ENCODE measurements around the gene SERTAD1. TPM values are rescaled to one million over a fixed set of nuclear protein-coding genes. Genes with fewer than 3 reads are reported as not detected.
A peak's percentile ranks its signal among the peaks of the same experiment; 100 is the strongest.
"Not testable (repeated sequence)": the region's sequence is repeated elsewhere in the genome, so short reads cannot be mapped to it uniquely, and the experiment has no call there.

The SERTAD1 gene
- polyA plus RNA-seq, 4 donors = 7.8 to 10.3 (median 8.4) TPM

GRCh38 chr19:40453151-40453735 lies 27.5 kb upstream of the SERTAD1 start:
- DNase-seq (ENCODE audit: low read depth in 4 of 4, low spot score in 3 of 4) = no peak

- no peak for DNase-seq (ENCODE audit: low read depth in 4 of 4, low spot score in 3 of 4)
Observed at GRCh38 chr19:40452016-40452415, 26.2 kb upstream of the SERTAD1 start.

GRCh38 chr19:40450664-40451063 lies 24.9 kb upstream of the SERTAD1 start:
- no peak for DNase-seq (ENCODE audit: low read depth in 4 of 4, low spot score in 3 of 4)

DNA sequence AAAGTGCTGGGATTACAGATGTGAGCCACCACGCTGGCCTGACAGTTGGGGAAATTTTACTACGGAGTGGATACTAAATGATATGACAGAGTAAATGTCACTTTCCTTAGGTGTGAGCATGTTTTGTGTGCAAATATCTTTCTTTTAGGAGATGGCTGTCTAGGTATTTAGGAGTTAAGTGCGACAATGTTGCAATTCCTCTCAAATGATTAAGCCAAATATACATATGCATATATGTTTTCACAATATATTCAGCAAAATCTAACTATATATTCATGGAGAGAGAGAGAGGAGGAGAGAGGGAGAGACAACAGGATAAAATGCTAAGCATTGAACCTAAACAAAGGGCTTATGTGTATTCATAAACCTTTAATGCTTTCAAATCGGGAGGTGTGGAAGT lies 23.7 kb upstream of the SERTAD1 start:
- no peak for DNase-seq (ENCODE audit: low read depth in 4 of 4, low spot score in 3 of 4)

GRCh38 chr19:40446263-40446784 lies 20.5 kb upstream of the SERTAD1 start:
- no peak for DNase-seq (ENCODE audit: low read depth in 4 of 4, low spot score in 3 of 4)

GRCh38 chr19:40445780-40446262 lies 20.0 kb upstream of the SERTAD1 start:
- DNase-seq (ENCODE audit: low read depth in 4 of 4, low spot score in 3 of 4) = peak in 1 of 4 donors; percentile 58

- DNase-seq (ENCODE audit: low read depth in 4 of 4, low spot score in 3 of 4) = no peak
Observed at GRCh38 chr19:40444825-40445312, 19.1 kb upstream of the SERTAD1 start.

- DNase-seq (ENCODE audit: low read depth in 4 of 4, low spot score in 3 of 4) = peak; percentile 93 to 98 (median 94)
Observed at GRCh38 chr19:40444000-40444824, 18.4 kb upstream of the SERTAD1 start, which contains the start of gene SERTAD3. TSS of gene SERTAD3 (minus strand) at chr19:40444335. CDS start at chr19:40442080, 2,255 bp downstream.

- peak; percentile 97 to 100 (median 100) for DNase-seq (ENCODE audit: low read depth in 4 of 4, low spot score in 3 of 4)
Observed at GRCh38 chr19:40443131-40443999, 17.6 kb upstream of the SERTAD1 start.

DNA sequence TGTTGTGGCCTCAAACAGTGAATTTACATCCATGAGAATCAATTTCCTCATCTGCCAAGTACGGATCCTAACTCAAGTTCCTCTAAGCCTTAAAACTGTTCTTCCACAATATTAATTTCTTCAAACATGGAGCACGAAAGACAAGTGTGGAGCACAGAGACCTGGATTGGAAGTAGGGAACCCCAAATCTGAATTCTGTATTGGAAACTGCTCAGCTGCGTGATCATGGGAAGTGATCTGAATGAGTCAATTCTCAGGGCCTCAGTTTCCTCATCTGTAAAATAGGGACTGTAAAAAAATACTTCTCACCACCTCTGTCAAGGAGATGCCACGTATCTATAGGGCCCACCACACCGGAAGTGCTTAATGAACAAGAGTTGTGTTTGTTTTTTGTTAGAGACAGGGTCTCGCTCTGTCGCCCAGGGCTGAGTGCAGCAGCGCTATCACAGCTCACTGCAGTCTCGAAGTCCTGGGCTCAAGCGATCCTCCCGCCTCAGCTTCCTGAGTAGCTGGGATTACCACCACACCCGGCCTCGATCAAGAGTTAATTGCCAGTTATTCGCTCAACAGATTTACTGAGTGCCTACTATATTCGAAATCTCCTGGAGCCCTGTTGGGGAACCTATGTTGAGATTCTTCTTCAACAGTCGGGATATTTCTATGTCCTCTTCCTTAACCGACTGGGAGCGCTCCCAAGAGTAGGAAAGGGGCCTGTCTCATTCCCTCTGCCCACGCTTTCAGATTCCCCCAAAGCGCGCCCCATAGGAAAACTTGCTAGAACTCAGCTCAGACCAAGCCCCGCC lies 16.7 kb upstream of the SERTAD1 start:
- DNase-seq (ENCODE audit: low read depth in 4 of 4, low spot score in 3 of 4) = no peak

GRCh38 chr19:40441719-40442253 lies 16.0 kb upstream of the SERTAD1 start:
- DNase-seq (ENCODE audit: low read depth in 4 of 4, low spot score in 3 of 4) = no peak

- no peak for DNase-seq (ENCODE audit: low read depth in 4 of 4, low spot score in 3 of 4)
Observed at GRCh38 chr19:40438284-40438683, 12.5 kb upstream of the SERTAD1 start.

DNA sequence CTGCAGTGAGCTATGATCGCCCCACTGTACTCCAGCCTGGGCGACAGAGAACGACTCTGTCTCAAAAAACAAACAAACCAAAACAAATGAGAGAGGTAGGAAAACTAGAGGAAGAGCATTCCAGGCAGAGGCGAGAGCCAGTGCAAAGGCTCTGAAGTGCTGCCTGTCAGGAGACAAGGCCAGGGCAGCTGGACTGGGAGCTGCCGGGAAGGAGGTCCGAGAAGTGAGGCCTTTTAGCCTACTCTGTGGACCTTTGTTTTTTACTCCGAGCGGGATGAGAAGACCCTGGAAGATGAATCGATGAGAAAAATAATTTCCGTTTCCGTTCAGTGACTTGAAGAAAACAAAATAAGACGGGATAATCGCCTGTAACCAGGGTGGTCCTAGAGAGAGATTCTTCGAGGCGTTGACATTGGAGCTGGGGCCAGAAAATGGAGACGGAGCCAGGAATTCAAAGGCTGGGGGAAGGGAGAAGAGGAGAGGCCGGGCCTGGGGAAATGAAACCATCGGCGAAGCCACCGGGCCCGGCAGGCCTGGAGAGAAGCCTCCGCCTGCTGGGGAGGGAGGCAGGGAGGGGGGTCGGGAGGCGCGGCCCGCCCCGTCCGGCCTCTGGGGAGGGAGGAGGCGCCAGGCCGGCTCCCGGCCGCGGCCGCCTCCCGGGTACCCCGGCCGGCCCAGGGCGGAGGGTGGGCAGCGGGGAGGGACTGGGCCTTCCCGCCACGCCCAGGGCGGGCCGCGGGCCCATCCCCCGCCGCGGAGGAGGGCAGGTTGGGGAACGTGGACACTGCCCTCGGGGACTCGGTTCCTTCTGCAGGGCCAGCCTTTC lies 7.8 kb upstream of the SERTAD1 start:
- DNase-seq (ENCODE audit: low read depth in 4 of 4, low spot score in 3 of 4) = peak; percentile 75 to 89 (median 87)

DNA sequence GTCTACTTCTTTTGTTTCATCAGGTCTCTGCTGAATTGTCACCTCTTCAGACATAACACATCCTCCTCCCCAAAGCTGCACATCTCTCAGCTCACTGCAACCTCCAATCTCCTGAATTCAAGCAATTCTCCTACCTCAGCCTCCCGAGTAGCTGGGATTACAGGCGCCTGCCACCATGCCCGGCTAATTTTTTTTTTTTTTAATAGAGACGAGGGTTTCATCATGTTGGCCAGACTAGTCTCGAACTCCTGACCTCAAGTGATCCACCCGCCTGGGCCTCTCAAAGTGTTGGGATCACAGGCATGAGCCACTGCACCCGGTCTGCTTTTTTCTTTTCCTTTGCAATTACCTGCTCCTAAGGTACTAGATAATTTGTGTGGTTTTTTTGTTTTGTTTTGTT lies 7.0 kb upstream of the SERTAD1 start:
- DNase-seq (ENCODE audit: low read depth in 4 of 4, low spot score in 3 of 4) = not testable (repeated sequence)

GRCh38 chr19:40431698-40432097 lies 5.9 kb upstream of the SERTAD1 start:
- DNase-seq (ENCODE audit: low read depth in 4 of 4, low spot score in 3 of 4) = no peak

GRCh38 chr19:40430242-40430641 lies 4.5 kb upstream of the SERTAD1 start:
- not testable (repeated sequence) for DNase-seq (ENCODE audit: low read depth in 4 of 4, low spot score in 3 of 4)

GRCh38 chr19:40428197-40428596 lies 2.4 kb upstream of the SERTAD1 start:
- not testable (repeated sequence) for DNase-seq (ENCODE audit: low read depth in 4 of 4, low spot score in 3 of 4)

DNA sequence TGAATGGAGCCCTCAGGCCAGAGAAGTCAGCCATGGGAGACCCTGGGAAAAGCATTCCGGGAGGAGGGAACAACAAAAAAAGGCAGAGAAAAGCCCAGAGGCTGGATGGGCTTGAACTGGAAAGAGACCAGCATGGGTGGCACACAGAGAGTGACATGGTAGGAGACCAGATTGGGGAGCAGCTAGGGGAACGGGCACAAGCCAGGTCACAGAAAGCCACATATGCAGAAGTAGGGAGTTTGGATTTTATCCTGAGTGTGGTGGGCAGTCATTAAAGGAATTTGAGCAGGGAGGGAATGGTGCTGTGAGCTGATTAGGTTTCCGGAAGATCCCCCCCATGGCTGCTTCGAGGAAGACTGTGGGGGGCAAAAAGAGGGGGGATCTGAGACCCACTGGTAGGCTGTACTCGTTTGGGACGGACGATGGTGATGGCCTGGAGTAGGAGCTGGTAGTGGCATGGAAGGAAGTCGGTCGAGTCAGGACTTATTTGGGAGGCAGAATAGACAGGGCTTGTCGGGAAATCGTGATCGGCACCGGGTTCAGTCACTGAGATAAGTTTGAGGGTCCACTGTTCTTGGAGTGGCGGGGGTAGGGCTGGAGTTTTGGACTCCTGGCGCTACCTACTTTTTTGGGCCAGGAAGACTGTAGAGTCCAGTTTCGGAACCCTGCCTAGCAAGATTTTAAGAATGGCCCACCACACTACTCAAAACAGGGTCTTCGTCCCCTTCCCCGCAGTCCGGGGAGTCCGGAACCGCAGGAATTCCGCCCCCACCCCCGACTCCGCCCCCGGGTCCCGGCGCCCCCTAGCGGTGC lies 949 bp downstream of the SERTAD1 start:
- DNase-seq (ENCODE audit: low read depth in 4 of 4, low spot score in 3 of 4) = no peak

All from right renal pelvis (tissue), 4 donors.